Body of pancreas (tissue), 4 donors: ENCODE results near the gene CLGN. TPM values are rescaled to one million over a fixed set of nuclear protein-coding genes. Genes with fewer than 3 reads are reported as not detected.

Experiments
- ATAC-seq: fragments of 150-250 bp; one replicate; pipeline ENCODE4 v1.9.1; 2016
- DNase-seq, 4 donors: peaks; one replicate each; pipeline ENCODE4 v3.0.0-alpha.2; 2019
- H3K27ac ChIP-seq, 4 donors: fragments of 200-600 bp; sonication (generic); 1 replicate in 3 of 4; 2 replicates in 1 of 4; pipeline versions ENCODE4 v1.5.1 to v1.6.1; 2016 to 2019; ENCODE audit warnings: mild to moderate bottlenecking in 1 of 4, mixed read lengths in 1 of 4, moderate library complexity in 1 of 4
- H3K27me3 ChIP-seq, 2 donors: fragments of 200-600 bp; sonication (generic); one replicate each; pipeline ENCODE4 v1.6.0; 2016; ENCODE audit warnings: mild to moderate bottlenecking in 1 of 2
- H3K36me3 ChIP-seq, 2 donors: fragments of 200-600 bp; sonication (generic); replicated peaks in 1 of 2; 2 replicates each; pipeline ENCODE4 v1.5.1; 2016; ENCODE audit warnings: low read depth in 2 of 2; ENCODE audit not compliant: insufficient read depth in 1 of 2
- H3K4me1 ChIP-seq: fragments of 200-600 bp; sonication (generic); one replicate; pipeline ENCODE4 v1.6.0; 2016
- H3K4me3 ChIP-seq, 2 donors: fragments of 200-600 bp; sonication (generic); 1 replicate in 1 of 2; 2 replicates in 1 of 2; pipeline ENCODE4 v1.5.1; 2016 to 2019
- H3K9me3 ChIP-seq, 3 donors: fragments of 200-600 bp; sonication (generic); 1 replicate in 2 of 3; 2 replicates in 1 of 3; pipeline ENCODE4 v1.5.1; 2016
- POLR2A ChIP-seq, 3 donors: fragments of 450-650 bp; IDR thresholded peaks; one replicate each; pipeline ENCODE4 v1.6.1; 2016; ENCODE audit warnings: antibody characterized with exemption in 3 of 3, mild to moderate bottlenecking in 2 of 3
- WGBS, 2 donors: methylation state at CpG; one replicate each; pipeline ENCODE4 v1.1.5; 2017; 5-methylcytosine and 5-hydroxymethylcytosine counted together
- intact Hi-C: fragments of 100-400 bp; cut with DNase I; formaldehyde crosslinking; loops from one replicate; pipeline ENCODE4 v1.15.1; 2023
- total RNA-seq, 2 donors: library from RNA; depleted of rRNA; stranded (reverse); fragments of >200 nt; gene quantifications; one replicate each; pipeline ENCODE4 v1.1.0, GENCODE V29; 2016
- TF ChIP-seq, protein P1 (sequence below), 7 experiments: fragments of 450-650 bp in 4 of 7; fragments of 200-600 bp in 3 of 7; sonication (generic) in 3 of 7; IDR thresholded peaks; one replicate each; pipeline ENCODE4 v1.5.1; 2016 to 2019; ENCODE audit warnings: antibody characterized with exemption in 7 of 7

The CLGN gene
- total RNA-seq, 2 donors from 2014 or later = 1.3 to 2.3 TPM

DNA sequence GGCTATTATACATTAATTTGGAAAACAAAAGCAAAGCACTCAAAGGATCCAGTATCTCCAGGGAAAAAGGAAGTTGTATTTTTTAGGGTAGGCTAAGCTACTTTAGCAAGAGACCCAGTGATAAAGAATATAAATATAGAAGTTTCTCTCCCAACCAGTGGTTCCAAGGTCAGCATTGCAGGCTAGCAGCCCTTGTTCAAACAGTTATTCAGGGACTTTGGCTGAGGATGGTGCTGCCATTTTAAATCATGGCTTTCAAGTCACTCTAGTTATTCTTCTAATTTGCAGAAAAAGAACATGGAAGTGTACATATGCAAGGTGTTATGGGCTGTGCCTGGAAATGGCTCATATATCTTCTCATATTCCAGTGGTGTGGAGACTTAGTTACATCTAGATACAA is 44.7 kb downstream of the CLGN start:
- Histone ChIP-seq H3K9me3 (no peaks in the 10 kb centered on the region), H3K4me1 (no peaks in the 10 kb centered on the region), H3K27me3 (no peaks in the 10 kb centered on the region), H3K4me3 (no peak overlapping the region), H3K36me3 (no peaks in the 10 kb centered on the region), H3K27ac (no peak overlapping the region)
- intact Hi-C loops = no loop called here
- TF ChIP-seq, protein P1, sequence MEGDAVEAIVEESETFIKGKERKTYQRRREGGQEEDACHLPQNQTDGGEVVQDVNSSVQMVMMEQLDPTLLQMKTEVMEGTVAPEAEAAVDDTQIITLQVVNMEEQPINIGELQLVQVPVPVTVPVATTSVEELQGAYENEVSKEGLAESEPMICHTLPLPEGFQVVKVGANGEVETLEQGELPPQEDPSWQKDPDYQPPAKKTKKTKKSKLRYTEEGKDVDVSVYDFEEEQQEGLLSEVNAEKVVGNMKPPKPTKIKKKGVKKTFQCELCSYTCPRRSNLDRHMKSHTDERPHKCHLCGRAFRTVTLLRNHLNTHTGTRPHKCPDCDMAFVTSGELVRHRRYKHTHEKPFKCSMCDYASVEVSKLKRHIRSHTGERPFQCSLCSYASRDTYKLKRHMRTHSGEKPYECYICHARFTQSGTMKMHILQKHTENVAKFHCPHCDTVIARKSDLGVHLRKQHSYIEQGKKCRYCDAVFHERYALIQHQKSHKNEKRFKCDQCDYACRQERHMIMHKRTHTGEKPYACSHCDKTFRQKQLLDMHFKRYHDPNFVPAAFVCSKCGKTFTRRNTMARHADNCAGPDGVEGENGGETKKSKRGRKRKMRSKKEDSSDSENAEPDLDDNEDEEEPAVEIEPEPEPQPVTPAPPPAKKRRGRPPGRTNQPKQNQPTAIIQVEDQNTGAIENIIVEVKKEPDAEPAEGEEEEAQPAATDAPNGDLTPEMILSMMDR (IDR thresholded peaks at IDR 0.05) = no peak
- TF ChIP-seq POLR2A (IDR thresholded peaks at IDR 0.05) = no peak
- no peak for ATAC-seq
- no peak for DNase-seq

DNA sequence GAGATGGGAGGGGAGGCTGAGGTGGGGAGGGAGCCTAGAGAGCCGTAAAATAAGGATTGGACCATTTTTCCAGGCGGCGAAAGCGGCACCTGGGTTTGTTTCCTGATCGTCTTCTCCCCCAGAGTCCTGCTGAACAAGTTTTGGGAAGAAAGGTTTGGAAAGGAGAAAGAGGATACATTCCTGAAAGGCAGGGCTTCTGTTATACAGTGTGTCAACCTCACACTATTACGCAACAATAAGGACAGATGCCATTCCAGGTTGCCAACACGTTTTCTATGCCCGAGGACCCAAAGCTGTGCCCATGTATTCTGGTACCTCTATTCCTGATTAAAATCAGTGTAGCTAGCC is 53.3 kb downstream of the CLGN start:
- intact Hi-C loops = no loop called here
- peak overlapping the region; percentile 60 to 65 for H3K4me3 ChIP-seq
- H3K36me3 ChIP-seq = no peaks in the 10 kb centered on the region
- WGBS, 2 donors = 6 to 13% methylated on average over 8 of the region's 8 CpGs
- peak overlapping the region; percentile 55 to 90 (median 83) for H3K27ac ChIP-seq
- TF ChIP-seq, protein P1 (IDR thresholded peaks at IDR 0.05) = no peak
- no peak for TF ChIP-seq POLR2A (IDR thresholded peaks at IDR 0.05)
- no peak for DNase-seq
- peaks cover 28% of the 10 kb centered on the region for H3K4me1 ChIP-seq
- ATAC-seq = no peak
- no peaks in the 10 kb centered on the region for H3K27me3 ChIP-seq
- H3K9me3 ChIP-seq = no peaks in the 10 kb centered on the region

DNA sequence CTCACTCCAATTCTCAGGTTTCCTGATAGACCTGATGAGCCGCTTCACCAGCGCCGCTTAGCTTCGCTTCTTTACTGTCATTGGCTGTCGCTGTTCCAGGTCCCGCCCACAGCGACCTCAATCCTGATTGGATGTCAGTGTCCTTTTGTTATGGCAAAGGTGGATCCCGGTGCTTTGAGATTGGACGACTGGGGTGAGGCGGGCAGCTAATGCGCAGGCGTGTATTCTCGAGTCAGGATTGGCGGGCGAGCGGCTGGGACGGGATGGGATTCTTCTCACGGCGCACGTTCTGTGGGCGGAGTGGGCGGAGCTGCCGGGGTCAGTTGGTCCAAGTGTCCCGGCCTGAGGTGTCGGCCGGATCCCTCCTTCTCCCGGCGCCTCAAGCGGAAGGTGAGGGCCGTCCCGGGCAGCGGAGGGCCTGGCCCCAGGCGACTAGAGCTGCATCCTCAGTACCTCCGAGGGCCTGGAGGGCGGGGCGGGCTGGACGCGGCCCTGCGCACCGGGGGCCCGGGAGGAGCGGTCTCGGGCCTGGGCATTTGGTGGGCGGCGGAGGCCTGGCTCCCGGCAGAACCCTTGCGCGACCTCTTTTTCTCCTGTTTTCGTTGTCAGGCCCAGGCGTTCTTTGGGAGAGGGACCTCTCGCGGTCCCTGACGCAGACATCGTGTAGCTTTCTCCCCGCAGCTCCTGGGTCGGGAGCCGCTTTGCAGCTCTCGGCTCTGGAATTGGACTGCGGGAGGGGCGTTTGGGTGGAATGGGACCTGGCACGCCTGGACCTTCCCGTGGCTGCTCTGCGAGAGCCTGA is 53.9 kb downstream of the CLGN start, which contains the start of gene SCOC:
Gene SCOC, plus strand, starts transcription at position 319 of the 802 bp plus-strand sequence. CDS start 5,525 bp downstream, outside the sequence.
- H3K27ac ChIP-seq = peak within 1 kb of the TSS; percentile 55 to 90 (median 83)
- DNase-seq (peak; percentile 98 to 99 (median 98)), ATAC-seq (peak; percentile 99)
- 0 to 5% methylated on average over 12 to 55 of the region's 63 CpGs for WGBS, 2 donors
- no peaks in the 10 kb centered on the region for H3K27me3 ChIP-seq
- intact Hi-C loops = no loop called here
- TF ChIP-seq POLR2A (IDR thresholded peaks at IDR 0.05) = peak; percentile 47 to 81 (median 75)
- TF ChIP-seq, protein P1 (IDR thresholded peaks at IDR 0.05) = no peak
- H3K4me3 ChIP-seq = peak within 1 kb of the TSS; percentile 60 to 65
- no peaks in the 10 kb centered on the region for H3K9me3 ChIP-seq
- H3K36me3 ChIP-seq = no peaks in the 10 kb centered on the region
- peaks cover 28% of the 10 kb centered on the region for H3K4me1 ChIP-seq

DNA sequence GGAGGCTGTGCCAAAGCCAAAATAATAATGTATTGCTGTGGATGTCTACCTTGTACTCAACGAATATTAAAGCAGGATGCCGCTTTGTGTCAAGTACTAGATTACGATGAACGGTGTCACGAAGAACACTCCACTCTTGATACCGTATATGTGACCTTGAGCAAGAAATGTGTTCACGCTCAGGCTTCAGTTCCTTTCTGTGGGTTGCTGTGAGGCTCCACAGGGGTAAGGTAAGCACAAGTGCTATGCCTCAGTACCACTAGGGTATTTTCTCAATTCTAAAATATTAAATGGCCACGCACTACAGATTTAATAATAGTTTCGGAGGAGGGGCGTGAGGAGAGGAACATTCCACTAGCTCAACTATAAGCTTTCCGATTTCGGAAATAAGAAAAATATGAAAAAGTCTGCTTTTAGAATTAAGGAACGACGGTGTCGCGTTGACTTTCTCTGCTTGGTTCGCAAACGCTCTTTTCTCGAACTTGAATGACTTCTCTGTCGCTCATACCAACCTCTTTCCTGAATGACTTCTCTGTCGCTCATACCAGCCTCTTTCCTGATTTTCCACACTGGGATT is 54.6 kb downstream of the CLGN start:
- ATAC-seq = no peak
- intact Hi-C loops = no loop called here

More for the DNA sequence above, 54.6 kb downstream of the CLGN start:
- Histone ChIP-seq H3K27me3 (no peaks in the 10 kb centered on the region), H3K27ac (peak overlapping the region in 3 of 4 donors; percentile 58 to 90 (median 84)), H3K4me1 (peaks cover 28% of the 10 kb centered on the region), H3K36me3 (no peaks in the 10 kb centered on the region), H3K4me3 (peak overlapping the region in 1 of 2 donors; percentile 18), H3K9me3 (no peaks in the 10 kb centered on the region)
- 4 to 8% methylated on average over 21 of the region's 21 CpGs for WGBS, 2 donors
- no peak for DNase-seq
- TF ChIP-seq, protein P1 (IDR thresholded peaks at IDR 0.05) = peak in 4 of 7 experiments; percentile 12 to 38 (median 26)
- peak in 2 of 3 donors; percentile 55 to 66 for TF ChIP-seq POLR2A (IDR thresholded peaks at IDR 0.05)
